Mesothelial cell of epicardium (in vitro differentiated cells): Measurements from ENCODE around the gene CHURC1. TPM values are rescaled to one million over a fixed set of nuclear protein-coding genes. Genes with fewer than 3 reads are reported as not detected.
"Not testable (repeated sequence)": the region's sequence is repeated elsewhere in the genome, so short reads cannot be mapped to it uniquely, and the experiment has no call there.

Experiments used
- DNase-seq, 2 experiments: peaks; one replicate each; pipeline ENCODE4 v3.0.0; 2021; ENCODE audit warnings: low spot score in 2 of 2; ENCODE audit not compliant: unreplicated experiment in 2 of 2
- H3K27ac Mint-ChIP-seq: 2 replicates; pipeline ENCODE4 v1.8.0; 2021; ENCODE audit warnings: mixed read lengths
- H3K27me3 Mint-ChIP-seq: 2 replicates; pipeline ENCODE4 v1.8.0; 2021; ENCODE audit warnings: low read depth, mixed read lengths
- H3K36me3 Mint-ChIP-seq: 2 replicates; pipeline ENCODE4 v1.8.0; 2021; ENCODE audit warnings: mixed read lengths
- H3K4me1 Mint-ChIP-seq: 2 replicates; pipeline ENCODE4 v1.8.0; 2021; ENCODE audit warnings: mixed read lengths
- H3K4me3 Mint-ChIP-seq: 2 replicates; pipeline ENCODE4 v1.8.0; 2021; ENCODE audit warnings: mild to moderate bottlenecking, moderate library complexity, mixed read lengths
- H3K9me3 Mint-ChIP-seq: 2 replicates; pipeline ENCODE4 v1.8.0; 2021; ENCODE audit warnings: mixed read lengths
- total RNA-seq: library from RNA; stranded (reverse); gene quantifications from 3 replicates; pipeline ENCODE4 v1.2.1, GENCODE V29; 2021
- TF ChIP-seq, protein P1 (sequence below): fragments of 200-600 bp; sonication (generic); IDR thresholded peaks from one replicate; pipeline ENCODE4 v1.5.0; 2021; ENCODE audit warnings: antibody characterized with exemption; ENCODE audit not compliant: unreplicated experiment

The CHURC1 gene
- total RNA-seq, 1 donor from 2014 or later: 45.8 TPM

DNA sequence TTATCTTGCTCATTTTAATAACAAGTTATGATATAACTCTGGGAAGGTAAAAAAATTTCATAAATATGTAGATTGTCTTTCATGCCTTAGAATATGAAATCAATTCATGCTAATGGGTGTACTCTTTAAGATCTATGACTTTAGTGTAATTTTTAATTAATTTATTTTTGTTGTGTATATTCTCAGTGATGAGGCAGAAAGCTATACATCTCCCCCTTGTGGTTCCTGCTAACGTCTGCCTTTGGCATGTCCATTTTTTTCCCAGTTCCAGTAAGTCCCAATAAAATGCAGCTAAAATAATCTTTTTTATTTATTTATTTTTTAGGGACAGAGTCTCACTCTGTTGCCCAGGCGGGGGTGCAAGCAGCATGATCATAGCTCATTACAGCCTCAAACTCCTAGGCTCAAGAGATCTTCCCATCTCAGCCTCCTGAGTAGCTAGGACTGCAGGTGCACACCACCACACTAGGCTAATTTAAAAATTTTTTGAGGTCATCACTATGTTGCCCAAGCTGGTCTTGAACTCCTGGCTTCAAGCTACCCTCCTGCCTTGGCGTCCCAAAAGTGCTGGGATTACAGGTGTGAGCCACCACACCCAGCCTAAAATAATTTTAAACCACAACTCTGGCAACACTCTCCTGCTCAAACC is 3.3 kb upstream of the CHURC1 start:
- TF ChIP-seq, protein P1, sequence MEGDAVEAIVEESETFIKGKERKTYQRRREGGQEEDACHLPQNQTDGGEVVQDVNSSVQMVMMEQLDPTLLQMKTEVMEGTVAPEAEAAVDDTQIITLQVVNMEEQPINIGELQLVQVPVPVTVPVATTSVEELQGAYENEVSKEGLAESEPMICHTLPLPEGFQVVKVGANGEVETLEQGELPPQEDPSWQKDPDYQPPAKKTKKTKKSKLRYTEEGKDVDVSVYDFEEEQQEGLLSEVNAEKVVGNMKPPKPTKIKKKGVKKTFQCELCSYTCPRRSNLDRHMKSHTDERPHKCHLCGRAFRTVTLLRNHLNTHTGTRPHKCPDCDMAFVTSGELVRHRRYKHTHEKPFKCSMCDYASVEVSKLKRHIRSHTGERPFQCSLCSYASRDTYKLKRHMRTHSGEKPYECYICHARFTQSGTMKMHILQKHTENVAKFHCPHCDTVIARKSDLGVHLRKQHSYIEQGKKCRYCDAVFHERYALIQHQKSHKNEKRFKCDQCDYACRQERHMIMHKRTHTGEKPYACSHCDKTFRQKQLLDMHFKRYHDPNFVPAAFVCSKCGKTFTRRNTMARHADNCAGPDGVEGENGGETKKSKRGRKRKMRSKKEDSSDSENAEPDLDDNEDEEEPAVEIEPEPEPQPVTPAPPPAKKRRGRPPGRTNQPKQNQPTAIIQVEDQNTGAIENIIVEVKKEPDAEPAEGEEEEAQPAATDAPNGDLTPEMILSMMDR: peak; percentile 55
- Mint-ChIP-seq H3K27me3 (no peaks in the 10 kb centered on the region), H3K27ac (no peak overlapping the region), H3K4me1 (peaks cover 26% of the 10 kb centered on the region), H3K36me3 (no peaks in the 10 kb centered on the region), H3K4me3 (no peak overlapping the region), H3K9me3 (no peaks in the 10 kb centered on the region)
- no peak for DNase-seq

DNA sequence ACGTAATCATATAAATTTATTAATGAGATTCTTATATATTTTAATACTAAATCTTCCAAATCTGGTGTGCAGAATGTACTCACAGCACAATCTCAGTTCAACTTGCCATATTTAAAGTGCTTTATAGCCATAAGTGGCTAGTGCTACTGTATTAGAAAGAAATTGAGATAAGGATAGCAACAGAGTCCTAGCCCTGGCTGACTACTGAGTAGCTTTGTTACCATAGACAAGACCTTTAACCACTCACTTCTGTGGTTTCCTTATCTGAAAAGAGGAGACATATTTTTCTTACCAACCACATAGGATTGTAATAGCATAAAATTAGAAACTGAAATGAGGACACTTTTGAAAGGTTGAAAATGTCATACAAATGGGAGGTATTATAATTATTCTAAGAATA is 2.0 kb upstream of the CHURC1 start:
- TF ChIP-seq, protein P1: no peak
- DNase-seq: no peak

DNA sequence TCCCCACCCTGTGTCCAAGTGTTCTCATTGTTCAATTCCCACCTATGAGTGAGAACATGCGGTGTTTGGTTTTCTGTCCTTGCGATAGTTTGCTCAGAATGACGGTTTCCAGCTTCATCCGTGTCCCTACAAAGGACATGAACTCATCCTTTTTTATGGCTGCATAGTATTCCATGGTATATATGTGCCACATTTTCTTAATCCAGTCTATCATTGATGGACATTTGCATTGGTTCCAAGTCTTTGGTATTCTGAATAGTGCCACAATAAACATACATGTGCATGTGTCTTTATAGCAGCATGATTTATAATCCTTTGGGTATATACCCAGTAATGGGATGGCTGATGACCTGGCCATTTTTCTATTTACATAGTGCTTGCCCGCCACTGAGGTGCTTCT is 778 bp upstream of the CHURC1 start:
- DNase-seq, H3K9me3 Mint-ChIP-seq, H3K36me3 Mint-ChIP-seq, H3K27me3 Mint-ChIP-seq: not testable (repeated sequence)
- peak overlapping the region; percentile 92 for H3K4me3 Mint-ChIP-seq
- peak overlapping the region; percentile 89 for H3K27ac Mint-ChIP-seq
- peaks cover 21% of the 10 kb centered on the region for H3K4me1 Mint-ChIP-seq

More for the DNA sequence above, 2.0 kb upstream of the CHURC1 start:
- Mint-ChIP-seq H3K4me1 (peaks cover 22% of the 10 kb centered on the region), H3K27ac (no peak overlapping the region), H3K4me3 (no peak overlapping the region), H3K9me3 (no peaks in the 10 kb centered on the region), H3K27me3 (no peaks in the 10 kb centered on the region), H3K36me3 (peaks cover 2% of the 10 kb centered on the region)

DNA sequence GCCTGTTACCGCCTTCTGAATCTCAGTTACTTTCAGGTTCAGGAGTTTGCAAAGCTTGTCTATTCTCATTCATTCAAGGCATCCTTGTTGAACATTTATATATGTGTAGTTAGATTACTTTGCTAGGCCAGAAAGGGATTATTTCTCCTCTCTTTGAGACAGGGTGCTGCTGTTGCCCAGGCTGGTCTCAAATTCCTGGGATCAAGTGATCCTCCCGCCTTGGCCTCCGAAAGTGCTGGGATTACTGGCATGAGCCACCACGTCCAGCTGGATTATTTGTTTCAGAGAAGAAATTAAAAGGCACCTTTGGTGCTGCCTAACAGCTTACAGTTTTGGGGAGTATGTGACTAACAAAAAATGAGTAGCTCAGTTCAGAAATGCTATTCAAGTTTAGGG is 772 bp downstream of the CHURC1 start:
- H3K9me3 Mint-ChIP-seq: no peaks in the 10 kb centered on the region
- peak overlapping the region; percentile 89 for H3K27ac Mint-ChIP-seq
- DNase-seq: no peak
- H3K4me1 Mint-ChIP-seq: peaks cover 21% of the 10 kb centered on the region
- peaks cover 2% of the 10 kb centered on the region for H3K36me3 Mint-ChIP-seq
- TF ChIP-seq, protein P1: no peak
- peak overlapping the region; percentile 92 for H3K4me3 Mint-ChIP-seq
- no peaks in the 10 kb centered on the region for H3K27me3 Mint-ChIP-seq

DNA sequence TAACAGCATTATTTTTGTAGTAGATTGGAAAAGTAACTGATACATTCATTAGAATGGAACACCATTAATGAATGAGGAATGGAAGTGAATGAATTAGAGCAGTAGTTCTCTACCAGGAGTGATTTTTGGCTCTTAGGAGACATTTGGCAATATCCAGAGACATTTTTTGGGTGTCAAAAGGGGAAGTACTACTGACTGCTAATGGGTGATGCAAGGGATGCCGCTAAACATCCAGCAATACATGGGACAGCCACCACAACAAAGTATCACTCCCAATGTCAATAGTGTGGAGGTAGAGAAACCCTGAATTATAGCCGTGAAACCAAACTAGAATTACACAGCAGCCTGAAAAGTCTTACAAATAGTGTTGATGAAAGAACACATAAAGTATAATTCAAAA is 1.5 kb downstream of the CHURC1 start:
- Mint-ChIP-seq H3K36me3 (peaks cover 2% of the 10 kb centered on the region), H3K4me1 (peaks cover 21% of the 10 kb centered on the region), H3K27me3 (no peaks in the 10 kb centered on the region), H3K9me3 (no peaks in the 10 kb centered on the region), H3K27ac (no peak overlapping the region), H3K4me3 (peak overlapping the region; percentile 92)
- TF ChIP-seq, protein P1: no peak
- no peak for DNase-seq

DNA sequence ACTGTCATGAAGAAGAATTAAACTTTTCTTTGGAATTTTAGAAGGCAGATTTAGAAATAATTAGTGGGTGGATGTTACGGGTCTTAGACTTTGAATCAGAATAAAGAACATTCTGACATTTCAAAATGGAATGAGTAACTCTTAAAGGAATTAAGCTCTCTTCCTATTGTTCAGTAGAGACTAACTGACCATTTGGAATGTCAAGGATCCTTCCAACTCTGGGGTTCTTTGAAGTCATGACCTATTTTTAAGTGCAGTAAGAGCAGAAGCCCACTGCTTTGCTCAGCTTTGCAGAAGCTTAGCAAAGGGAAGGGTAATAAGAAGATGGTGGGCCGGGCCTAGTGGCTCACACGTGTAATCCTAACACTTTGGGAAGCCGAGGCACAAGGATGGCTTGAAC is 4.0 kb downstream of the CHURC1 start:
- H3K4me3 Mint-ChIP-seq: no peak overlapping the region
- H3K4me1 Mint-ChIP-seq: peaks cover 19% of the 10 kb centered on the region
- H3K27ac Mint-ChIP-seq: peak overlapping the region; percentile 4
- TF ChIP-seq, protein P1: no peak
- H3K9me3 Mint-ChIP-seq: peaks cover 5% of the 10 kb centered on the region
- no peaks in the 10 kb centered on the region for H3K27me3 Mint-ChIP-seq
- no peak for DNase-seq
- H3K36me3 Mint-ChIP-seq: peaks cover 5% of the 10 kb centered on the region
